HEK293T (cell line): ENCODE data around the gene CFLAR.
"Not testable (repeated sequence)": the region's sequence is repeated elsewhere in the genome, so short reads cannot be mapped to it uniquely, and the experiment has no call there.

ENCODE experiments used
- CTCF ChIA-PET: fragments of 350-600 bp; formaldehyde crosslinking; extraction: SDS; loops from one replicate; lab custom pipeline; 2021; ENCODE audit warnings: antibody characterized with exemption, inconsistent platforms; lab: Yijun Ruan, JAX
- POLR2A ChIA-PET: fragments of 350-600 bp; formaldehyde crosslinking; extraction: SDS; loops from one replicate; lab custom pipeline; 2020; ENCODE audit warnings: antibody characterized with exemption, inconsistent platforms; lab: Yijun Ruan, JAX
- DNase-seq: peaks from one replicate; pipeline ENCODE4 v3.0.0; 2012; ENCODE audit warnings: mixed read lengths; ENCODE audit errors: extremely low spot score
- ARNT ChIP-seq: fragments of 450-650 bp; IDR thresholded peaks from 2 replicates; pipeline ENCODE4 v1.6.1; 2017; ENCODE audit warnings: mild to moderate bottlenecking
- BHLHE40 ChIP-seq: fragments of 450-650 bp; IDR thresholded peaks from 2 replicates; pipeline ENCODE4 v1.6.1; 2016; ENCODE audit warnings: mild to moderate bottlenecking, moderate library complexity, borderline replicate concordance
- CTBP1 ChIP-seq: fragments of 450-650 bp; IDR thresholded peaks from 2 replicates; pipeline ENCODE4 v1.6.1; 2016; ENCODE audit warnings: borderline replicate concordance
- ELF4 ChIP-seq: fragments of 450-650 bp; IDR thresholded peaks from 2 replicates; pipeline ENCODE4 v1.6.1; 2017; ENCODE audit warnings: antibody characterized with exemption
- FOXA1 ChIP-seq: fragments of 450-650 bp; IDR thresholded peaks from 2 replicates; pipeline ENCODE4 v1.6.1; 2016; ENCODE audit warnings: mild to moderate bottlenecking
- FOXK2 ChIP-seq: fragments of 450-650 bp; IDR thresholded peaks from 2 replicates; pipeline ENCODE4 v1.6.1; 2016; ENCODE audit warnings: mild to moderate bottlenecking
- FOXM1 ChIP-seq: fragments of 450-650 bp; IDR thresholded peaks from 2 replicates; pipeline ENCODE4 v1.6.1; 2017; ENCODE audit warnings: mild to moderate bottlenecking, borderline replicate concordance
- HDGF ChIP-seq: fragments of 450-650 bp; IDR thresholded peaks from 2 replicates; pipeline ENCODE4 v1.6.1; 2017; ENCODE audit warnings: antibody characterized with exemption, borderline replicate concordance
- L3MBTL2 ChIP-seq: fragments of 450-650 bp; conservative IDR thresholded peaks from 2 replicates; pipeline ENCODE4 v1.6.1; 2016; ENCODE audit warnings: mild to moderate bottlenecking
- LEF1 ChIP-seq: fragments of 450-650 bp; IDR thresholded peaks from 2 replicates; pipeline ENCODE4 v1.6.1; 2017; ENCODE audit warnings: mild to moderate bottlenecking, borderline replicate concordance
- NFRKB ChIP-seq: fragments of 450-650 bp; IDR thresholded peaks from 2 replicates; pipeline ENCODE4 v1.6.1; 2016; ENCODE audit warnings: mild to moderate bottlenecking, moderate library complexity
- PKNOX1 ChIP-seq: fragments of 450-650 bp; IDR thresholded peaks from 2 replicates; pipeline ENCODE4 v1.6.1; 2016
- SP1 ChIP-seq: fragments of 450-650 bp; IDR thresholded peaks from 2 replicates; pipeline ENCODE4 v1.6.1; 2017
- SUZ12 ChIP-seq: fragments of 450-650 bp; IDR thresholded peaks from 2 replicates; pipeline ENCODE4 v1.6.1; 2016; ENCODE audit warnings: mild to moderate bottlenecking
- TARDBP ChIP-seq: fragments of 450-650 bp; IDR thresholded peaks from 2 replicates; pipeline ENCODE4 v1.6.1; 2016
- ZNF384 ChIP-seq: fragments of 450-650 bp; IDR thresholded peaks from 2 replicates; pipeline ENCODE4 v1.6.1; 2016

Gene CFLAR

GRCh38 chr2:201148434-201148990, 32.5 kb downstream of the CFLAR start:
- no peak for TF ChIP-seq LEF1
- no peak for TF ChIP-seq TARDBP
- no peak for TF ChIP-seq ZNF384
- no peak for TF ChIP-seq ARNT
- no peak for TF ChIP-seq FOXM1
- no peak for TF ChIP-seq PKNOX1
- no peak for TF ChIP-seq SP1
- no peak for TF ChIP-seq L3MBTL2
- TF ChIP-seq CTBP1, result no peak
- TF ChIP-seq SUZ12, result no peak
- TF ChIP-seq FOXK2, result no peak
- no peak for TF ChIP-seq FOXA1
- TF ChIP-seq NFRKB, result no peak
- TF ChIP-seq BHLHE40, result no peak
- TF ChIP-seq HDGF, result no peak
- TF ChIP-seq ELF4, result no peak
- DNase-seq, result no peak
- ChIA-PET CTCF (no interaction called here), POLR2A (no interaction called here)

- ChIA-PET POLR2A (no interaction called here), CTCF (no interaction called here)
- DNase-seq, result no peak
- TF ChIP-seq CTBP1 (no peak), FOXM1 (no peak), FOXA1 (no peak), ZNF384 (no peak), SUZ12 (no peak), ARNT (no peak), HDGF (no peak), BHLHE40 (no peak), PKNOX1 (no peak)
These were observed 33.3 kb downstream of the CFLAR start for GRCh38 chr2:201149064-201149820.

GRCh38 chr2:201149821-201150165, 33.8 kb downstream of the CFLAR start:
- POLR2A ChIA-PET, CTCF ChIA-PET, DNase-seq: not testable (repeated sequence)

GRCh38 chr2:201150454-201151020, 34.6 kb downstream of the CFLAR start:
- no peak for DNase-seq
- no peak for TF ChIP-seq ARNT
- CTCF ChIA-PET, result no interaction called here
- POLR2A ChIA-PET, result interaction anchor here (1.0 kb wide), 1 partner anchor 33 kb away, joined by 3 read pairs; no protein-coding TSS in a partner anchor

GRCh38 chr2:201151127-201151981, 35.4 kb downstream of the CFLAR start:
- CTCF ChIA-PET, result no interaction called here
- no peak for DNase-seq
- POLR2A ChIA-PET, result interaction anchor here (0.6 to 1.0 kb wide), 2 partner anchors 13 to 34 kb away, joined by 3 read pairs; no protein-coding TSS in a partner anchor
- TF ChIP-seq ZNF384 (no peak), FOXA1 (no peak), CTBP1 (no peak), SP1 (no peak), LEF1 (no peak), ELF4 (no peak), HDGF (no peak), PKNOX1 (no peak)

GRCh38 chr2:201152517-201152916, 36.6 kb downstream of the CFLAR start:
- POLR2A ChIA-PET, result no interaction called here
- CTCF ChIA-PET, result no interaction called here
- no peak for TF ChIP-seq ELF4
- no peak for TF ChIP-seq SUZ12
- TF ChIP-seq FOXA1, result no peak
- no peak for TF ChIP-seq TARDBP
- no peak for TF ChIP-seq LEF1
- TF ChIP-seq CTBP1, result no peak
- TF ChIP-seq ARNT, result no peak
- no peak for DNase-seq
